ENCODE measurements around the gene CCDC191. TPM values are rescaled to one million over a fixed set of nuclear protein-coding genes. Genes with fewer than 3 reads are reported as not detected.

The CCDC191 gene
- total RNA-seq, 3 donors from 2014 or later (not counting 1 experiment from before 2014, with no cell fraction given) = 5.5 to 6.4 (median 5.7) TPM

DNA sequence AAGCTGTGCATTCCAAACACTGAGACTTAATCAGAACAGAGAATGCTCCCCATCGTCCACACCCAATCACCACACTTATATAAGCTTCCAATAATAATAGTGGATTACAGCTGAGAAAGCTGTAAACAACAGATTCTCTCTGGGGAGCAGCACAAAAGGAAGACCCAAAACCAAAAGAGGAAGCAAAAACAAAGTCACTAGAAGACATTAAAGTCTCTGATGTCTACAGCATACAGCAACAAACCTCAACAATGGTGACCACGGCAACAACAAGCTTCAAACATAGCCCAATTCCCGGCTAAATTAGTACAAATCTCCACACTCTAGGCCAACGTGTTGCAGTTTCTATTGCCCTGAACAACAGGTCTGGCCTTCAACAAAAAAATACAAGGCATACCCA lies 70.8 kb downstream of the CCDC191 start:
- DNase-seq (peak in 1 of 2 donors; percentile 12), ATAC-seq (no peak)
- Mint-ChIP-seq H3K36me3 (peaks cover 6% of the 10 kb centered on the region), H3K27ac (no peak overlapping the region), H3K4me3 (no peak overlapping the region), H3K9me3 (no peaks in the 10 kb centered on the region), H3K4me1 (no peaks in the 10 kb centered on the region), H3K27me3 (ENCODE audit: low read depth in 2 of 2) (no peaks in the 10 kb centered on the region)
- Histone ChIP-seq H3K36me3 (ENCODE audit: control insufficient read depth, insufficient read depth, low read length) (no peaks in the 10 kb centered on the region), H3K9me3 (ENCODE audit: control insufficient read depth, insufficient read depth, low read length) (no peaks in the 10 kb centered on the region), H3K4me1 (ENCODE audit: control insufficient read depth, insufficient read depth, low read length) (peaks cover 4% of the 10 kb centered on the region), H3K27ac (ENCODE audit: low read length) (peak overlapping the region; percentile 55), H3K27me3 (ENCODE audit: control insufficient read depth, insufficient read depth, low read length) (no peaks in the 10 kb centered on the region), H3K4me3 (ENCODE audit: low read length) (no peak overlapping the region)
- TF ChIP-seq, protein P1, sequence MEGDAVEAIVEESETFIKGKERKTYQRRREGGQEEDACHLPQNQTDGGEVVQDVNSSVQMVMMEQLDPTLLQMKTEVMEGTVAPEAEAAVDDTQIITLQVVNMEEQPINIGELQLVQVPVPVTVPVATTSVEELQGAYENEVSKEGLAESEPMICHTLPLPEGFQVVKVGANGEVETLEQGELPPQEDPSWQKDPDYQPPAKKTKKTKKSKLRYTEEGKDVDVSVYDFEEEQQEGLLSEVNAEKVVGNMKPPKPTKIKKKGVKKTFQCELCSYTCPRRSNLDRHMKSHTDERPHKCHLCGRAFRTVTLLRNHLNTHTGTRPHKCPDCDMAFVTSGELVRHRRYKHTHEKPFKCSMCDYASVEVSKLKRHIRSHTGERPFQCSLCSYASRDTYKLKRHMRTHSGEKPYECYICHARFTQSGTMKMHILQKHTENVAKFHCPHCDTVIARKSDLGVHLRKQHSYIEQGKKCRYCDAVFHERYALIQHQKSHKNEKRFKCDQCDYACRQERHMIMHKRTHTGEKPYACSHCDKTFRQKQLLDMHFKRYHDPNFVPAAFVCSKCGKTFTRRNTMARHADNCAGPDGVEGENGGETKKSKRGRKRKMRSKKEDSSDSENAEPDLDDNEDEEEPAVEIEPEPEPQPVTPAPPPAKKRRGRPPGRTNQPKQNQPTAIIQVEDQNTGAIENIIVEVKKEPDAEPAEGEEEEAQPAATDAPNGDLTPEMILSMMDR (IDR thresholded peaks at IDR 0.05) = no peak
- 15% methylated on average over 4 of the region's 4 CpGs for WGBS (ENCODE audit: insufficient coverage)
- intact Hi-C loops (cut with micrococcal nuclease) = no loop called here

DNA sequence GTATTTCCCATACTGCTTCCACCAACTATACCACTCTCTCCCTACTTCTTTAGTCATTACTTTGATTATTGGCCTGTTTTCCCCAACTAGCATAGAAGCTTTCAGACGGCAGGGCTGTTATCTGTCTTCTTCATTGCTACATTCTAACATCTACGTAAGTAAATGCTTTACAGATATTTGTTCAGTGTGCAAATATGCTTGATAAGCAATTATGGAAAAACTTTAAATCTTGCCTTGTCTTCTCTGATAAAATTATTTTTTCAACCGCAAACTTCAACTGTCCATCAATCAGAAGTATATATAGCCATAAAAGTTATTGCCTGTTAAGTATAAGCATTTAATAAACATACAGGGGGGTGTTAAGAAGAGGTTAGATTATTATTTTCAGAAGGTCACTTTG lies 72.8 kb downstream of the CCDC191 start:
- TF ChIP-seq, protein P1 (IDR thresholded peaks at IDR 0.05) = no peak
- no peak overlapping the region for H3K27ac Mint-ChIP-seq
- H3K27me3 Mint-ChIP-seq (ENCODE audit: low read depth in 2 of 2) = no peaks in the 10 kb centered on the region
- H3K4me1 Mint-ChIP-seq = no peaks in the 10 kb centered on the region
- Histone ChIP-seq H3K27ac (ENCODE audit: low read length) (no peak overlapping the region), H3K27me3 (ENCODE audit: control insufficient read depth, insufficient read depth, low read length) (no peaks in the 10 kb centered on the region), H3K4me3 (ENCODE audit: low read length) (no peak overlapping the region), H3K4me1 (ENCODE audit: control insufficient read depth, insufficient read depth, low read length) (peaks cover 4% of the 10 kb centered on the region), H3K9me3 (ENCODE audit: control insufficient read depth, insufficient read depth, low read length) (no peaks in the 10 kb centered on the region), H3K36me3 (ENCODE audit: control insufficient read depth, insufficient read depth, low read length) (no peaks in the 10 kb centered on the region)
- DNase-seq (no peak), ATAC-seq (no peak)
- H3K4me3 Mint-ChIP-seq = no peak overlapping the region
- no peaks in the 10 kb centered on the region for H3K9me3 Mint-ChIP-seq
- peaks cover 6% of the 10 kb centered on the region for H3K36me3 Mint-ChIP-seq
- WGBS (ENCODE audit: insufficient coverage) = 91% methylated on average over 1 of the region's 3 CpGs
- intact Hi-C loops (cut with micrococcal nuclease) = no loop called here

DNA sequence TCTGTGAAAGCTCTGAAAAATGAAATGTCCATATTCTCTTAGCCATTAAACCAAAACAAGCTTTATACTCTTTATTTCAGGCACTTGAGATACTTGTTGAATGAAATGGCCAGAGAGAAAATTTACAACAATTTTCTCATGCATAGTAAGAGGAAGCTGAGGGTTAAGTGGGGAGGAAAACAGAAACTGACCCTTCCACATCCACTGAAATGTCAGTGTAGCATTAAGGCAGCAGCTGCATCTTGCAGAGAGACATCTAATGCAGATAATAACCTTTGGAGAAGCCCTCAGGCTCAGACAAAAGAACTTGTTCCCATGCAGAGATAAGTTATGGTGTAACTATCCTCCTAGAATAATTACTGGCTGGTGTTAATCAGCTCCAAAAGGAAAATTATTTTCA lies 74.5 kb downstream of the CCDC191 start:
- Mint-ChIP-seq H3K4me1 (no peaks in the 10 kb centered on the region), H3K27me3 (ENCODE audit: low read depth in 2 of 2) (no peaks in the 10 kb centered on the region), H3K27ac (no peak overlapping the region), H3K9me3 (no peaks in the 10 kb centered on the region), H3K4me3 (no peak overlapping the region), H3K36me3 (peaks cover 6% of the 10 kb centered on the region)
- no peaks in the 10 kb centered on the region for H3K9me3 ChIP-seq (ENCODE audit: control insufficient read depth, insufficient read depth, low read length)
- no peak overlapping the region for H3K4me3 ChIP-seq (ENCODE audit: low read length)
- no peaks in the 10 kb centered on the region for H3K27me3 ChIP-seq (ENCODE audit: control insufficient read depth, insufficient read depth, low read length)
- peaks cover 5% of the 10 kb centered on the region for H3K36me3 ChIP-seq (ENCODE audit: control insufficient read depth, insufficient read depth, low read length)
- DNase-seq (no peak), ATAC-seq (no peak)
- no peak overlapping the region for H3K27ac ChIP-seq (ENCODE audit: low read length)
- H3K4me1 ChIP-seq (ENCODE audit: control insufficient read depth, insufficient read depth, low read length) = peaks cover 4% of the 10 kb centered on the region
- intact Hi-C loops (cut with micrococcal nuclease) = no loop called here
- TF ChIP-seq, protein P1 (IDR thresholded peaks at IDR 0.05) = no peak

DNA sequence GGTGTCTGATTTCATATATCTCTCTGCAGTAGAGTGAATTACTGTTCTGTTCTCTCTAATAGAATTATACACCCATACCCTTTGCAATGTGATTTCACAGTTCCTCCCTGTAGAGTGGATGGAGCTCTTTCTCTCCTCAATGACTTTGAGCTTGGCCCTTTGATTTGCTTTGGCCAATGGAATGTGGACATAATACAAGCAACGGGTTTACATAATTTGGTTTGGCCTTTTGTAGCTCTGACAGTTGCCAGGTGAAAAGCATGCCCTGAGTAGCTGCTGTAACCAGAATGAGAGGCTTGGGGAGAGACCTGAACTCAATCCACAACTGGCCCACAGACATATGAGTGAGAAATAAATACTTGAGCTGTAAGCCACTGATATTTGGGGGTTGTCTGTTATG lies 76.4 kb downstream of the CCDC191 start:
- no peak for ATAC-seq
- Histone ChIP-seq H3K4me3 (ENCODE audit: low read length) (no peak overlapping the region), H3K36me3 (ENCODE audit: control insufficient read depth, insufficient read depth, low read length) (peaks cover 7% of the 10 kb centered on the region), H3K4me1 (ENCODE audit: control insufficient read depth, insufficient read depth, low read length) (peaks cover 1% of the 10 kb centered on the region), H3K27ac (ENCODE audit: low read length) (no peak overlapping the region), H3K27me3 (ENCODE audit: control insufficient read depth, insufficient read depth, low read length) (no peaks in the 10 kb centered on the region), H3K9me3 (ENCODE audit: control insufficient read depth, insufficient read depth, low read length) (no peaks in the 10 kb centered on the region)
- intact Hi-C loops (cut with micrococcal nuclease) = no loop called here
- no peaks in the 10 kb centered on the region for H3K4me1 Mint-ChIP-seq
- H3K9me3 Mint-ChIP-seq = peaks cover 0 to under 1% of the 10 kb centered on the region in 2 donors
- 100% methylated on average over 1 of the region's 1 CpG for WGBS (ENCODE audit: insufficient coverage)
- TF ChIP-seq, protein P1 (IDR thresholded peaks at IDR 0.05) = no peak
- H3K27me3 Mint-ChIP-seq (ENCODE audit: low read depth in 2 of 2) = no peaks in the 10 kb centered on the region
- H3K4me3 Mint-ChIP-seq = no peak overlapping the region
- DNase-seq = no peak
- peaks cover 8% of the 10 kb centered on the region for H3K36me3 Mint-ChIP-seq
- no peak overlapping the region for H3K27ac Mint-ChIP-seq
